ENCODE results near the gene IQCH. TPM values are rescaled to one million over a fixed set of nuclear protein-coding genes. Genes with fewer than 3 reads are reported as not detected.

IQCH gene
- total and polyA plus RNA-seq, 8 donors: 0.49 to 1.6 (median 1.2) TPM

GRCh38 chr15:67212684-67213367 lies 41.8 kb upstream of the IQCH start:
- no peak overlapping the region for H3K4me3 ChIP-seq
- H3K27ac ChIP-seq: no peak overlapping the region
- 85 to 96% methylated on average over 4 of the region's 4 CpGs for WGBS, 2 donors
- DNase-seq (no peak), FAIRE-seq (no peak), ATAC-seq (no peak)
- H3K4me1 ChIP-seq: no peaks in the 10 kb centered on the region
- no peaks in the 10 kb centered on the region for H3K27me3 ChIP-seq
- TF ChIP-seq CTCF (IDR thresholded peaks at IDR 0.05): no peak
- intact Hi-C loops (cut with DNase I): no loop called here
- H3K36me3 ChIP-seq: peaks cover 0 to 7% (median 0%) of the 10 kb centered on the region in 3 donors
- H3K9me3 ChIP-seq: no peaks in the 10 kb centered on the region

DNA sequence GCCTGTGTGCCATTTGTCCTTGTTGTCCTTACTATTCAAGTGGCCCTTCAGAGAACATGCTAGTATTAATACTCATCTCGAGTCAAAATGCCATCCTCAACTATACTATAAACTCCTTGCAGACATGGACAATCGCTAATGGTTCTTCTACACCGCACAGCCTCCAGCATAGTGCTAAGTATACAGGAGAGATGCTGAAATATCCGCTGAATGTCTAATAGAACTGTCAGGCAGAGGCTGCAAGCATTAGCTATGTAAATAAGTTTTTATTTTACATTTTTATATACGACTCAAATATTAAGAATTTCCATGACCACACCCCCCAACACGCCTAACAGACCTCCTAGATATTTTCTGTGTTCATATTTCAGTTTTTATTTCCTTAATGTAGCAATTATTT lies 39.5 kb upstream of the IQCH start:
- H3K4me3 ChIP-seq: no peak overlapping the region
- ATAC-seq: no peak
- TF ChIP-seq CTCF (IDR thresholded peaks at IDR 0.05): no peak
- no peaks in the 10 kb centered on the region for H3K4me1 ChIP-seq
- H3K27me3 ChIP-seq: no peaks in the 10 kb centered on the region
- no peak for DNase-seq
- H3K9me3 ChIP-seq: no peaks in the 10 kb centered on the region
- WGBS, 2 donors: 87 to 96% methylated on average over 6 of the region's 6 CpGs
- H3K27ac ChIP-seq: no peak overlapping the region
- H3K36me3 ChIP-seq: no peaks in the 10 kb centered on the region
- no peak for FAIRE-seq
- intact Hi-C loops (cut with DNase I): no loop called here

DNA sequence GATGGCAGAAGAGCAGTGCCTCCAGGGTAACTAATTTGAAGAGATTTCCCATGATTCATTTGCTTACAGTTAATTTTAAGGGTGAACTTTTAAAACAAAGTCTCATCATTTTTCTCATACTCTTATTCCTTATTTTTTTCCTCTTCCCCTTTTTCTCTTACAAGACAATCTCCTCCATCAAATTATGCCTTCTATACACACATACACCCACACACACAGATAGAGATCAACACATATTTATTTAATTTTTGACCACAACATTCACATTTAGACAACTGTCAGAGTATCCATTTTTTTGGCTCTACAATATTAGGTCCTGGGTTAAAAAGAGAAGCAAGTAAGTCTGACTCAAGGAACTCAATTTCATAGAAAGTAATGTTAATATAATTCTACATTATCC lies 37.7 kb upstream of the IQCH start:
- intact Hi-C loops (cut with DNase I): no loop called here
- Histone ChIP-seq H3K36me3 (no peaks in the 10 kb centered on the region), H3K4me1 (no peaks in the 10 kb centered on the region), H3K4me3 (no peak overlapping the region), H3K27ac (no peak overlapping the region), H3K9me3 (no peaks in the 10 kb centered on the region), H3K27me3 (no peaks in the 10 kb centered on the region)
- ATAC-seq (no peak), DNase-seq (no peak), FAIRE-seq (no peak)
- TF ChIP-seq CTCF (IDR thresholded peaks at IDR 0.05): no peak

DNA sequence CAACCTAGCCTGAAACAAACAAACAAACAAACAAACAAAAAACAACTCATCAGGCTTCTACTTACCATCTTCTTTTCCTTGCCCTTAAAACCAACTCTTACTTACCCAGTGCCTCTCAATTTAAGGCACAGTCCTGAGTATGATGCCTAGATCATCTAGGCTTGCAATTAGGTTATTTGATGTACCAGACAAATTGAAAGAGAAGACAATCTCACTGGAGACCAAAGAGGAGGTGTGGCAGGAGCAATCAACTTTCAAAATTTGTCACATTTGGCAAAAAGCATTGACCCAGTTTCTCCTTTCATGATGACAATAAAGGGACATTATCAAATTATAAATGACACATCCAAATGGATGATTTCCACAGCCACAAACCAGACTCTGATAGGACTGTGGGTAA lies 36.2 kb upstream of the IQCH start:
- no peak for ATAC-seq
- no peak for TF ChIP-seq CTCF (IDR thresholded peaks at IDR 0.05)
- H3K4me1 ChIP-seq: no peaks in the 10 kb centered on the region
- H3K4me3 ChIP-seq: no peak overlapping the region
- H3K9me3 ChIP-seq: no peaks in the 10 kb centered on the region
- H3K27me3 ChIP-seq: no peaks in the 10 kb centered on the region
- no peaks in the 10 kb centered on the region for H3K36me3 ChIP-seq
- FAIRE-seq: no peak
- H3K27ac ChIP-seq: no peak overlapping the region
- no peak for DNase-seq
- intact Hi-C loops (cut with DNase I): no loop called here

- no peaks in the 10 kb centered on the region for H3K36me3 ChIP-seq
- FAIRE-seq: no peak
- H3K4me1 ChIP-seq: no peaks in the 10 kb centered on the region
- H3K27ac ChIP-seq: no peak overlapping the region
- no peaks in the 10 kb centered on the region for H3K27me3 ChIP-seq
- 97 to 99% methylated on average over 2 of the region's 2 CpGs for WGBS, 2 donors
- ATAC-seq: no peak
- intact Hi-C loops (cut with DNase I): no loop called here
- DNase-seq: no peak
- no peak overlapping the region for H3K4me3 ChIP-seq
- TF ChIP-seq CTCF (IDR thresholded peaks at IDR 0.05): no peak
- H3K9me3 ChIP-seq: no peaks in the 10 kb centered on the region
Observed at GRCh38 chr15:67219288-67219687, 35.3 kb upstream of the IQCH start.

All from pancreas (tissue), 10 donors.